Body of pancreas (tissue), 4 donors: ENCODE results near the gene RAET1L. TPM values are rescaled to one million over a fixed set of nuclear protein-coding genes. Genes with fewer than 3 reads are reported as not detected.

ENCODE experiments used
- ATAC-seq: fragments of 150-250 bp; one replicate; pipeline ENCODE4 v1.9.1; 2016
- DNase-seq, 4 donors: peaks; one replicate each; pipeline ENCODE4 v3.0.0-alpha.2; 2019
- H3K27ac ChIP-seq, 4 donors: fragments of 200-600 bp; sonication (generic); 1 replicate in 3 of 4; 2 replicates in 1 of 4; pipeline versions ENCODE4 v1.5.1 to v1.6.1; 2016 to 2019; ENCODE audit warnings: mild to moderate bottlenecking in 1 of 4, mixed read lengths in 1 of 4, moderate library complexity in 1 of 4
- H3K27me3 ChIP-seq, 2 donors: fragments of 200-600 bp; sonication (generic); one replicate each; pipeline ENCODE4 v1.6.0; 2016; ENCODE audit warnings: mild to moderate bottlenecking in 1 of 2
- H3K36me3 ChIP-seq, 2 donors: fragments of 200-600 bp; sonication (generic); replicated peaks in 1 of 2; 2 replicates each; pipeline ENCODE4 v1.5.1; 2016; ENCODE audit warnings: low read depth in 2 of 2; ENCODE audit not compliant: insufficient read depth in 1 of 2
- H3K4me1 ChIP-seq: fragments of 200-600 bp; sonication (generic); one replicate; pipeline ENCODE4 v1.6.0; 2016
- H3K4me3 ChIP-seq, 2 donors: fragments of 200-600 bp; sonication (generic); 1 replicate in 1 of 2; 2 replicates in 1 of 2; pipeline ENCODE4 v1.5.1; 2016 to 2019
- H3K9me3 ChIP-seq, 3 donors: fragments of 200-600 bp; sonication (generic); 1 replicate in 2 of 3; 2 replicates in 1 of 3; pipeline ENCODE4 v1.5.1; 2016
- CTCF ChIP-seq, 7 experiments: fragments of 450-650 bp in 4 of 7; fragments of 200-600 bp in 3 of 7; sonication (generic) in 3 of 7; IDR thresholded peaks; one replicate each; pipeline ENCODE4 v1.5.1; 2016 to 2019; ENCODE audit warnings: antibody characterized with exemption in 7 of 7
- POLR2A ChIP-seq, 3 donors: fragments of 450-650 bp; IDR thresholded peaks; one replicate each; pipeline ENCODE4 v1.6.1; 2016; ENCODE audit warnings: antibody characterized with exemption in 3 of 3, mild to moderate bottlenecking in 2 of 3
- WGBS, 2 donors: methylation state at CpG; one replicate each; pipeline ENCODE4 v1.1.5; 2017; 5-methylcytosine and 5-hydroxymethylcytosine counted together
- intact Hi-C: fragments of 100-400 bp; cut with DNase I; formaldehyde crosslinking; loops from one replicate; pipeline ENCODE4 v1.15.1; 2023
- total RNA-seq, 2 donors: library from RNA; depleted of rRNA; stranded (reverse); fragments of >200 nt; gene quantifications; one replicate each; pipeline ENCODE4 v1.1.0, GENCODE V29; 2016

Gene RAET1L
- total RNA-seq, 2 donors from 2014 or later = not detected

- intact Hi-C loops = no loop called here
- no peak for TF ChIP-seq CTCF (IDR thresholded peaks at IDR 0.05)
- WGBS, 2 donors = 91 to 94% methylated on average over 12 to 13 of the region's 13 CpGs
Measured at GRCh38 chr6:150043096-150043495, 17.8 kb upstream of the RAET1L start.

GRCh38 chr6:150038202-150039062 is 13.1 kb upstream of the RAET1L start:
- TF ChIP-seq CTCF (IDR thresholded peaks at IDR 0.05) (no peak), POLR2A (IDR thresholded peaks at IDR 0.05) (no peak)
- Histone ChIP-seq H3K9me3 (no peaks in the 10 kb centered on the region), H3K27me3 (peaks cover 7 to 35% of the 10 kb centered on the region in 2 donors), H3K36me3 (no peaks in the 10 kb centered on the region), H3K4me1 (peaks cover 15% of the 10 kb centered on the region), H3K4me3 (no peak overlapping the region), H3K27ac (no peak overlapping the region)
- 8 to 11% methylated on average over 21 of the region's 21 CpGs for WGBS, 2 donors
- intact Hi-C loops = no loop called here
- ATAC-seq (peak; percentile 45), DNase-seq (no peak)

More at GRCh38 chr6:150043096-150043495, 17.8 kb upstream of the RAET1L start:
- peaks cover under 1 to 12% of the 10 kb centered on the region in 2 donors for H3K27me3 ChIP-seq
- no peak overlapping the region for H3K4me3 ChIP-seq
- no peaks in the 10 kb centered on the region for H3K9me3 ChIP-seq
- peaks cover 4% of the 10 kb centered on the region for H3K4me1 ChIP-seq
- no peak overlapping the region for H3K27ac ChIP-seq
- no peak for ATAC-seq
- no peaks in the 10 kb centered on the region for H3K36me3 ChIP-seq
- no peak for DNase-seq

GRCh38 chr6:150037526-150038201 is 12.3 kb upstream of the RAET1L start:
- Histone ChIP-seq H3K9me3 (no peaks in the 10 kb centered on the region), H3K4me1 (peaks cover 15% of the 10 kb centered on the region), H3K27me3 (peaks cover 7 to 35% of the 10 kb centered on the region in 2 donors), H3K4me3 (no peak overlapping the region), H3K36me3 (no peaks in the 10 kb centered on the region), H3K27ac (no peak overlapping the region)
- ATAC-seq (peak; percentile 35), DNase-seq (no peak)
- no peak for TF ChIP-seq CTCF (IDR thresholded peaks at IDR 0.05)
- no peak for TF ChIP-seq POLR2A (IDR thresholded peaks at IDR 0.05)
- WGBS, 2 donors = 4 to 5% methylated on average over 15 to 55 of the region's 55 CpGs
- intact Hi-C loops = no loop called here

- Histone ChIP-seq H3K4me1 (peaks cover 15% of the 10 kb centered on the region), H3K27me3 (peaks cover 7 to 35% of the 10 kb centered on the region in 2 donors), H3K27ac (no peak overlapping the region), H3K4me3 (no peak overlapping the region), H3K9me3 (no peaks in the 10 kb centered on the region), H3K36me3 (no peaks in the 10 kb centered on the region)
- WGBS, 2 donors = 72 to 74% methylated on average over 5 of the region's 5 CpGs
- intact Hi-C loops = no loop called here
- DNase-seq (no peak), ATAC-seq (no peak)
- no peak for TF ChIP-seq CTCF (IDR thresholded peaks at IDR 0.05)
- no peak for TF ChIP-seq POLR2A (IDR thresholded peaks at IDR 0.05)
Measured at GRCh38 chr6:150036081-150036480, 10.7 kb upstream of the RAET1L start.
